Keratinocyte (primary cell): ENCODE data around the gene ZFPL1. TPM values are rescaled to one million over a fixed set of nuclear protein-coding genes. Genes with fewer than 3 reads are reported as not detected.

ENCODE experiments used
- DNase-seq: peaks from one replicate; pipeline ENCODE4 v3.0.0-alpha.2; 2011; ENCODE audit warnings: low read depth, missing footprints, low spot score
- FAIRE-seq: peaks from 2 replicates; lab custom pipeline; 2011; peaks lifted over from hg19 to GRCh38; lab: Jason Lieb, UNC
- H2AFZ ChIP-seq: 2 replicates; pipeline ENCODE4 v1.6.0; 2012; ENCODE audit warnings: low read length, control low read depth, inconsistent platforms; ENCODE audit not compliant: control insufficient read depth
- H3K27ac ChIP-seq: 2 replicates; pipeline ENCODE4 v1.5.1; 2011; ENCODE audit warnings: low read length; ENCODE audit not compliant: control insufficient read depth, insufficient read depth
- H3K27me3 ChIP-seq: 3 replicates; pipeline ENCODE4 v1.6.0; 2011; ENCODE audit warnings: low read length; ENCODE audit not compliant: control insufficient read depth, insufficient read depth; ENCODE audit errors: extremely low read depth
- H3K36me3 ChIP-seq, 2 experiments: 2 replicates in 1 of 2; 3 replicates in 1 of 2; pipeline ENCODE4 v1.5.1; 2011; ENCODE audit warnings: low read length in 2 of 2, mild to moderate bottlenecking in 1 of 2; ENCODE audit not compliant: control insufficient read depth in 2 of 2, insufficient read depth in 2 of 2; ENCODE audit errors: extremely low read depth in 1 of 2
- H3K4me1 ChIP-seq: 3 replicates; pipeline ENCODE4 v1.5.1; 2011; ENCODE audit warnings: low read length; ENCODE audit not compliant: control insufficient read depth, insufficient read depth; ENCODE audit errors: extremely low read depth
- H3K4me2 ChIP-seq: 3 replicates; pipeline ENCODE4 v1.6.0; 2011; ENCODE audit warnings: low read depth, low read length; ENCODE audit not compliant: control insufficient read depth, insufficient read depth; ENCODE audit errors: extremely low read depth
- H3K4me3 ChIP-seq, 3 experiments: fragments of 200-600 bp in 1 of 3; sonication (generic) in 1 of 3; 2 replicates in 2 of 3; 3 replicates in 1 of 3; pipeline ENCODE4 v1.5.1; 2011 to 2016; ENCODE audit warnings: low read length in 3 of 3, mild to moderate bottlenecking in 3 of 3, control low read depth in 2 of 3, inconsistent platforms in 1 of 3, low read depth in 1 of 3, mixed read lengths in 1 of 3, mixed run types in 1 of 3, moderate library complexity in 1 of 3; ENCODE audit not compliant: control insufficient read depth in 2 of 3, insufficient read depth in 2 of 3; ENCODE audit errors: extremely low read depth in 1 of 3
- H3K79me2 ChIP-seq: 2 replicates; pipeline ENCODE4 v1.6.0; 2012; ENCODE audit warnings: low read length; ENCODE audit not compliant: control insufficient read depth, insufficient read depth
- H3K9ac ChIP-seq: 3 replicates; pipeline ENCODE4 v1.6.0; 2011; ENCODE audit warnings: low read length; ENCODE audit not compliant: control insufficient read depth, insufficient read depth; ENCODE audit errors: extremely low read depth
- H3K9me1 ChIP-seq: 3 replicates; pipeline ENCODE4 v1.6.0; 2011; ENCODE audit warnings: low read length; ENCODE audit not compliant: control insufficient read depth, insufficient read depth; ENCODE audit errors: extremely low read depth
- H3K9me3 ChIP-seq: 2 replicates; pipeline ENCODE4 v1.5.1; 2012; ENCODE audit warnings: low read depth, low read length; ENCODE audit not compliant: control insufficient read depth
- H4K20me1 ChIP-seq: 3 replicates; pipeline ENCODE4 v1.6.0; 2011; ENCODE audit warnings: low read length; ENCODE audit not compliant: control insufficient read depth, insufficient read depth; ENCODE audit errors: extremely low read depth
- EZH2 ChIP-seq: IDR thresholded peaks from one replicate; pipeline ENCODE4 v1.6.1; 2012; ENCODE audit warnings: inconsistent platforms, mild to moderate bottlenecking, low read length, moderate library complexity
- dilution Hi-C: fragments of 300-500 bp; cut with MboI; formaldehyde crosslinking; loops from one replicate; pipeline ENCODE4 v1.7.0; 2020; ENCODE audit warnings: low sequenced_read_pairs; ENCODE audit not compliant: extremely low pct_ligation_motif_present
- polyA plus RNA-seq, 5 experiments: library from polyadenylated mRNA; depleted of rRNA in 3 of 5; stranded (reverse) in 3 of 5; stranded (forward) in 1 of 5; unstranded in 1 of 5; fragments of >200 nt; gene quantifications; 1 replicate in 1 of 5; 2 replicates in 3 of 5; 3 replicates in 1 of 5; pipeline versions ENCODE4 v1.2.1 to v1.2.3, GENCODE V29; 2011 to 2012; ENCODE audit warnings: missing spikeins in 2 of 5, low read depth in 1 of 5, low replicate concordance in 1 of 5
- TF ChIP-seq, protein P1 (sequence below), 3 experiments: IDR thresholded peaks in 1 of 3; conservative IDR thresholded peaks in 1 of 3; optimal IDR thresholded peaks in 1 of 3; 2 replicates in 2 of 3; 3 replicates in 1 of 3; pipeline versions ENCODE3 to v1.5.1; 2011; ENCODE audit warnings: low read length in 3 of 3, mild to moderate bottlenecking in 3 of 3, moderate library complexity in 2 of 3, control low read depth in 1 of 3, inconsistent platforms in 1 of 3; ENCODE audit not compliant: insufficient read depth in 2 of 3; ENCODE audit errors: extremely low read depth in 1 of 3

ZFPL1 gene
- polyA plus RNA-seq, 1 donor (not counting 4 experiments of a cell fraction or from before 2014, with no cell fraction given): 15.0 TPM

DNA sequence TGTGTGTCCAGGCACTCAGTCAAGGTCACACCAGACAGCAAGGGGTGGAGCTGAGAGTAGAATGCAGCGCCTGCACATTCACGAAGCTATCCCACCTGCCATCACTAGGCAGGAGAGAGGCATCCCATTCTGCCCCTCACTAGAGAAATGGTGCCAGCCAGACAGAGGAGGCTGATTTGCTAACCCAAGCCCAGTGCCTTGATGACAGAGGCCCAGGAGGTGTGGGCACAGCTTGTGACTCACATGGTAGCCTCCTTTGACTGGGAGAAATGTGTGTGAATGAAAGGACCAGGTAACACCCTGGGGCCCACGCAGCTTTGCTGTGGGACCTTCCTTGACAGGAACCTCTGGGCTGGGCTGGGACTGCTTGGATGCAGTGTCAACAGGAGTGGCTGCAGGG, 20.5 kb upstream of the ZFPL1 start:
- H3K9ac ChIP-seq: no peak overlapping the region
- TF ChIP-seq, protein P1, sequence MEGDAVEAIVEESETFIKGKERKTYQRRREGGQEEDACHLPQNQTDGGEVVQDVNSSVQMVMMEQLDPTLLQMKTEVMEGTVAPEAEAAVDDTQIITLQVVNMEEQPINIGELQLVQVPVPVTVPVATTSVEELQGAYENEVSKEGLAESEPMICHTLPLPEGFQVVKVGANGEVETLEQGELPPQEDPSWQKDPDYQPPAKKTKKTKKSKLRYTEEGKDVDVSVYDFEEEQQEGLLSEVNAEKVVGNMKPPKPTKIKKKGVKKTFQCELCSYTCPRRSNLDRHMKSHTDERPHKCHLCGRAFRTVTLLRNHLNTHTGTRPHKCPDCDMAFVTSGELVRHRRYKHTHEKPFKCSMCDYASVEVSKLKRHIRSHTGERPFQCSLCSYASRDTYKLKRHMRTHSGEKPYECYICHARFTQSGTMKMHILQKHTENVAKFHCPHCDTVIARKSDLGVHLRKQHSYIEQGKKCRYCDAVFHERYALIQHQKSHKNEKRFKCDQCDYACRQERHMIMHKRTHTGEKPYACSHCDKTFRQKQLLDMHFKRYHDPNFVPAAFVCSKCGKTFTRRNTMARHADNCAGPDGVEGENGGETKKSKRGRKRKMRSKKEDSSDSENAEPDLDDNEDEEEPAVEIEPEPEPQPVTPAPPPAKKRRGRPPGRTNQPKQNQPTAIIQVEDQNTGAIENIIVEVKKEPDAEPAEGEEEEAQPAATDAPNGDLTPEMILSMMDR (optimal IDR thresholded peaks at IDR 0.05 in 1 of 3, IDR thresholded peaks at IDR 0.05 in 1 of 3, conservative IDR thresholded peaks at IDR 0.05 in 1 of 3; ENCODE audit: extremely low read depth in 1 of 3, insufficient read depth in 2 of 3, low read length in 3 of 3): no peak
- TF ChIP-seq EZH2: no peak
- no peak overlapping the region for H3K27ac ChIP-seq
- H3K4me1 ChIP-seq: no peaks in the 10 kb centered on the region
- no peak for FAIRE-seq
- H3K4me2 ChIP-seq: no peak overlapping the region
- dilution Hi-C loops: no loop called here
- H4K20me1 ChIP-seq: no peaks in the 10 kb centered on the region
- no peaks in the 10 kb centered on the region for H3K9me3 ChIP-seq
- H3K27me3 ChIP-seq: no peaks in the 10 kb centered on the region
- H3K36me3 ChIP-seq: no peaks in the 10 kb centered on the region
- H3K79me2 ChIP-seq: no peaks in the 10 kb centered on the region
- no peak for DNase-seq
- H3K9me1 ChIP-seq: no peaks in the 10 kb centered on the region
- H2AFZ ChIP-seq: no peak overlapping the region
- H3K4me3 ChIP-seq: no peak overlapping the region

DNA sequence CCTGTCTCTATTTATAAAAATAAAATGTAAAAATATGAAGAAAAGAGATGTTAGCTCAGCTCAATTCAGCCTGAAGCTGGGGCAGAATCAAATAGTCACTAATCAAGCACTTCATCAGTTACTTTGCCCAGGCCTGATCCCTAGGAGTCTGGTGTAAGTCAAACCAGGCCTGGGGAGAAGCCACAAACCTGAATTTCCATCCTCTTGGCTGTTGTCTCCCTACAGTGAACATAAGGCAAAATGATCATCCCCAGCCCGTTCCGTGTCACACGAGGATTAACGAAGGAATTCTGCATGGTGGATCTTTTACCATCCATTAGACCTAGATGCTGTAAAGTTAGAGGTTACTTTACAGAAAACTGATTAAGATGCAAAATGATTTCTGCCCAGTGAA, 19.2 kb upstream of the ZFPL1 start:
- Histone ChIP-seq H3K79me2 (no peaks in the 10 kb centered on the region), H4K20me1 (no peaks in the 10 kb centered on the region), H3K9ac (no peak overlapping the region), H3K4me2 (no peak overlapping the region), H3K27me3 (no peaks in the 10 kb centered on the region), H3K4me3 (no peak overlapping the region), H3K4me1 (no peaks in the 10 kb centered on the region), H3K9me3 (no peaks in the 10 kb centered on the region), H2AFZ (no peak overlapping the region), H3K27ac (no peak overlapping the region), H3K9me1 (no peaks in the 10 kb centered on the region), H3K36me3 (no peaks in the 10 kb centered on the region)
- FAIRE-seq (no peak), DNase-seq (no peak)
- dilution Hi-C loops: no loop called here
- TF ChIP-seq EZH2: no peak
- TF ChIP-seq, protein P1 (optimal IDR thresholded peaks at IDR 0.05 in 1 of 3, IDR thresholded peaks at IDR 0.05 in 1 of 3, conservative IDR thresholded peaks at IDR 0.05 in 1 of 3; ENCODE audit: extremely low read depth in 1 of 3, insufficient read depth in 2 of 3, low read length in 3 of 3): no peak
